Measurements from ENCODE around the gene TFCP2L1.
"Not testable (repeated sequence)": the region's sequence is repeated elsewhere in the genome, so short reads cannot be mapped to it uniquely, and the experiment has no call there.

TFCP2L1 gene, protein sequence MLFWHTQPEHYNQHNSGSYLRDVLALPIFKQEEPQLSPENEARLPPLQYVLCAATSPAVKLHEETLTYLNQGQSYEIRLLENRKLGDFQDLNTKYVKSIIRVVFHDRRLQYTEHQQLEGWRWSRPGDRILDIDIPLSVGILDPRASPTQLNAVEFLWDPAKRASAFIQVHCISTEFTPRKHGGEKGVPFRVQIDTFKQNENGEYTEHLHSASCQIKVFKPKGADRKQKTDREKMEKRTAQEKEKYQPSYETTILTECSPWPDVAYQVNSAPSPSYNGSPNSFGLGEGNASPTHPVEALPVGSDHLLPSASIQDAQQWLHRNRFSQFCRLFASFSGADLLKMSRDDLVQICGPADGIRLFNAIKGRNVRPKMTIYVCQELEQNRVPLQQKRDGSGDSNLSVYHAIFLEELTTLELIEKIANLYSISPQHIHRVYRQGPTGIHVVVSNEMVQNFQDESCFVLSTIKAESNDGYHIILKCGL

DNA sequence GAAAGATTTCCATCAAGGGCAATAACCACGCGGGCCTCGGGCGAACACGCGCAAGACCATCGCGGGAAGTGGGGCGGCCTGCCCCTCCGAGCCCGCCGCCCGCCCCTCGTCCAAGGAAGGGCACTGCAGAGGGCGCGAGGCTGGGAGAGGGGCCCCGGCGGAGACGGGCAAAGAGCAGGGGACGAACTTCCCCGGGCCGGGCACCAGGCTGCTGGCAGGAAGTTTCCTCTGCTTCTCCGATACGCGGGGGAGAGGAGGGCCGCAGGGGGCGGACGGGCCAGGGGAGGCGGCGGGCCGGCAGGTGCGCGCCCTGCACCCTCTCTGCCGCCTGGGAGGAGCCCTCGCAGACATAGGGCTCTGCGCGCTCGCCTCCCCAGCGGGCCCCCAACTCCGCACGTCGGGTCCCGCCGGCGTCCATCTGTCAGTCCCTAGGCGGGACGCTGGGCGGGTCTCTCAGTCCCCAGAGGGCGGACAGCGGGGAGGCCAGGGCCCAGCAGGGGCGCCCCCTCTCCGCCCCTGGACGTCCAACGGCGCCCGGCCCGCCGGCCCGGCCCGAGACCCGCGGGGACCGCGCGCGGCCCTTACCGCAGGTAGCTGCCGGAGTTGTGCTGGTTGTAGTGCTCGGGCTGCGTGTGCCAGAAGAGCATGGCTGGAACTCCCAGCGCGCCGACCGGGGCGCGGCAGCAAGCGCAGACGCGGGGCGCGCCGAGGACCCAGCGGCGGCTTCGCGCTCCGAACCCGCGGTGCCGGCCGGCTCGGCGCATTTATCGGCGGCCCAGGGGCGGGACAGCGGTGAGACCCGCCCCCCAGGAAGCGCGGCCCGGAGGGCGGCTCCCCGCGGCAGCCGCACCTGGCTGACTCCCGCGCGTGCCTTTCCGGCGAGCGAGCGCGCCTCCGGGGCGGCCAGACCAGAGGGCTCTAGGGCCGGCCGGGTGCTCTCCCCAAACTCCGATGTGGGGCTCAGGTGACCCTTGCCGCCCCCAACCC is at the start of gene TFCP2L1:
TSS of gene TFCP2L1 (minus strand) at position 740 of the 987 bp plus-strand sequence. CDS start at position 647, 93 bp downstream.
- DNase-seq = no peak

DNA sequence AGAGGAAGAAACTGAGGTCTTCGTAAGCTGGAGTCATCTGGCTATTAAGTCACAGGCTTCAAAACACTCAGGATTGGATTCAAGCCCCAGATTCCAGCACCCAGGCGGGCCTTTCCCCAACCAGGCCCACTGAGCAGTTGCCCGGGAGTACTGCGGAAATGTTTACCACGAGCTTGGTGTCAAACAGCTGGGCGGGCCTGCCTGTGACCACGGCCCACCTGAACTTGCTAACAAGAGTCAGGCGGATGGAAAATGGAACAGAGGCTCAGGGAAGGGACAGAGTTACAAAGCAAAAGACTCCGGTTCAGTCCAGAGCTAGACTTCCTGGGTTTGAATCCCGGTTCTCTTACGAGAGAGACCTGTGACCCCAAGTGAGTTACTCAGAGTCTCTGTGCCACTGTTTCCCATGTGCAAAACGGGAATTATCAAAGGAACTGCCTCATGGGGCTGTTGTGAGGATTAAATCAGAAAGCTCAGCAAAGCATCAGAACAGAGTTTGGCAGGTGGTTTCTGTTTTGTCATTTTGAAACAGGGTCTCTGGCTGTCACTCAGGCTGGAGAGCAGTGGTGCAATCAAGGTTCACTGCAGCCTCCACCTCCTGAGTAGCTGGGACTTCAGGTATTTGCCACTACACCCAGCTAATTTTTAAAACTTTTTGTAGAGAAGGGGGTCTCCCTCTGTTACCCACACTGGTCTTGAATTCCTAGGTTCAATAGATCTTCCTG is 49.0 kb upstream of the TFCP2L1 start:
- no peak for DNase-seq

- DNase-seq = no peak
These were observed 48.2 kb upstream of the TFCP2L1 start for GRCh38 chr2:121333231-121333630.

DNA sequence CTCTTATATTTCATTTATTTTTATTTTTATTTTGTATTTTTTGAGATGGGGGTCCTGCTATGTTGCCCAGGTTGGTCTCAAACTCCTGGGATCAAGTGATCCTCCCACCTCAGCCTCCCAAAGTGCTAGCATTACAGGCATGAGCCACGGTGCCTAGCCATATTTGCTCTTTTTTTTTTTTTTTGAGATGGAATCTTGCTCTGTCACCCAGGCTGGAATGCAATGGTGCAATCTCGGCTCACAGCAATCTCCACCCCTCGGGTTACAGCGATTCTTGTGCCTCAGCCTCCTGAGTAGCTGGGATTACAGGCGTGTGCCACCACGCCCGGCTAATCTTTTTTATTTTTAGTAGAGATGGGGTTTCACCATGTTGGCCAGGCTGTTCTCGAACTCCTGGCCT is 46.3 kb upstream of the TFCP2L1 start:
- DNase-seq = not testable (repeated sequence)

GRCh38 chr2:121330921-121331320 is 45.9 kb upstream of the TFCP2L1 start:
- no peak for DNase-seq

DNA sequence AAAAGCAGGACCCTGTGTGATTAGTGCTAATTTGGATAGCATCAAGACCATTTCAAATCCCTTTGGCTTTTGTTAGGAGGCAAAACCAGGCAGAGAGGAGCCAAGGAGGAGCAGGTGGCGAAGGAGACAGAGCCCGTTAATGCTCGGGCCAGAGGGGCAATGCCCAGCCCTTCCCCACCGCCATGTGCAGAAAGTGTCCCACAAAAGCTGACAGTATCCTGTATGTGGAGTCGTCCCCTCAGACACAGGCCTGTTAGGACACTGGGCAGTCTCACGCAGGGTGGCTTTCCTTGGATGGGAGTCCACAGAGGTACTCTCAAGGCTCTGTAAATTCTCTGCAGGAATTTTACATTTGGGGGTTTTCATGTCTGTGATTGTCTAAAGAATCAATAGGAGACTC is 44.8 kb upstream of the TFCP2L1 start:
- no peak for DNase-seq

DNA sequence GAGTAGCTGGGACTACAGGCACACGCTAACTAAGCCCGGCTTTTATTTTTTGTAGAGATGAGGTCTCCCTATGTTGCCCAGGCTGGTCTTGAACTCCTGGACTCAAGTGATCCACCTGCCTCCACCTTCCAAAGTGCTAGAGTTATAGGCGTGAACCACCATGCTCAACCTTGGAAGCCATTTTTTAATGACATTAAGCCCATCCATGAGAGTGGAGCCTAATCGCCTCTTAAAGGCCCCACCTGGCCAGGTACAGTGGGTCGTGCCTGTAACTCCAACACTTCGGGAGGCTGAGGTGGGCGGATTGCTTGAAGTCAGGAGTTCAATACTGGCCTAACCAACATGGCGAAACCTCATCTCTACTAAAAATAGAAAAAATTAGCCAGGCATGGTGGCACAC is 41.6 kb upstream of the TFCP2L1 start:
- DNase-seq = no peak

- DNase-seq = no peak
These were observed 39.6 kb upstream of the TFCP2L1 start for GRCh38 chr2:121324601-121325000.

- DNase-seq = no peak
These were observed 36.5 kb upstream of the TFCP2L1 start for GRCh38 chr2:121321476-121321875.

DNA sequence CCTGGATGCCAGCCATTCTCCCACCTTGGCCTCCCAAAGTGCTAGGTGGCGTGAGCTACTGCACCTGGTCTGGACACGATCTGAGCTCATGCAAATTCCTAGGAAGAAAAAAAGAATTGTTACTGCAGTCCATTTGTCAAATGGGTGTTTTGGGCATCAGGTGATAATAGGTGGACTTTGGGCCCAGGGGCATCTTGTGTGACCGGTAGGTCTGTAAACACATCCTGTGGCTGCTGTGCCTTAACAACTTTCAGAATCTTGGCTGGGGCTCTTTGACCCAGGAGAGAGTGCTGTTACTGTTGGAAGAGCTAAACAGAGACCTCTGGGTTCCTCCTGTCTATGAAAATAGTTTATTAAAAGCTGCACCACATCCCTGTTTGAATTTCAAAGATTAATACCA is 34.9 kb upstream of the TFCP2L1 start:
- no peak for DNase-seq

GRCh38 chr2:121316986-121317385 is 32.0 kb upstream of the TFCP2L1 start:
- no peak for DNase-seq

DNA sequence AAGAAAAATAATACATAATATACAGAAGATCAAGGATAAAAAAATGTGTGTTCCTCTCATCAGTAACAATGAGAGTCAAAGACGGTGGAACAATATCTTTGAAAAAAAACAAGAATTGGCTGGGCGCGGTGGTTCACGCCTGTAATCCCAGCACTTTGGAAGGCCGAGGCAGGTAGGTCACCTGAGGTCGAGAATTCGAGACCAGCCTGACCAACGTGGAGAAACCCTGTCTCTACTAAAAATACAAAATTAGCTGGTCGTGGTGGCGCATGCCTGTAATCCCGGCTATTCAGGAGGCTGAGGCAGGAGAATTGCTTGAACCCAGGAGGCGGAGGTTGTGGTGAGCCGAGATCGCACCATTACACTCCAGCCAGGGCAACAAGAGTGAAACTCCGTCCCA is 28.7 kb upstream of the TFCP2L1 start:
- DNase-seq = not testable (repeated sequence)

GRCh38 chr2:121309801-121310200 is 24.8 kb upstream of the TFCP2L1 start:
- DNase-seq = no peak

- no peak for DNase-seq
These were observed 24.3 kb upstream of the TFCP2L1 start for GRCh38 chr2:121309323-121309722.

DNA sequence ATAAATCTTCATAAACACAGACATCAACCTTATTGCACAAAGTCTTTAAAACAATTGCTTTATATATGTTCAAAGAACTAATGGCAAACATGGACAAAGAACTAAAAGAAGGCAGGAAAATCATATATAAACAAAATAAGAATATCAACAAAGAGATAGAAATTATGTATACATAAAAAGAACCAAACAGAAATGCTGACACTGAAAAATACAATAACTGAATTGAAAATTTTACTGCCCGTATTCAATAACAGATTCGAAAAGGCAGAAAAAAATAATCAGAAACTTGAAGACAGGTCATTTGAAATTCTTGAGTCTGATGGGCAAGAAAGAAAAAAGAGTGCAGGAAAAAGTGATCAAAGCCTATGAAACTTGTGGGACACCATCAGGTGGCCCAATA is 22.0 kb upstream of the TFCP2L1 start:
- DNase-seq = no peak

- DNase-seq = no peak
These were observed 19.9 kb upstream of the TFCP2L1 start for GRCh38 chr2:121304941-121305340.

DNA sequence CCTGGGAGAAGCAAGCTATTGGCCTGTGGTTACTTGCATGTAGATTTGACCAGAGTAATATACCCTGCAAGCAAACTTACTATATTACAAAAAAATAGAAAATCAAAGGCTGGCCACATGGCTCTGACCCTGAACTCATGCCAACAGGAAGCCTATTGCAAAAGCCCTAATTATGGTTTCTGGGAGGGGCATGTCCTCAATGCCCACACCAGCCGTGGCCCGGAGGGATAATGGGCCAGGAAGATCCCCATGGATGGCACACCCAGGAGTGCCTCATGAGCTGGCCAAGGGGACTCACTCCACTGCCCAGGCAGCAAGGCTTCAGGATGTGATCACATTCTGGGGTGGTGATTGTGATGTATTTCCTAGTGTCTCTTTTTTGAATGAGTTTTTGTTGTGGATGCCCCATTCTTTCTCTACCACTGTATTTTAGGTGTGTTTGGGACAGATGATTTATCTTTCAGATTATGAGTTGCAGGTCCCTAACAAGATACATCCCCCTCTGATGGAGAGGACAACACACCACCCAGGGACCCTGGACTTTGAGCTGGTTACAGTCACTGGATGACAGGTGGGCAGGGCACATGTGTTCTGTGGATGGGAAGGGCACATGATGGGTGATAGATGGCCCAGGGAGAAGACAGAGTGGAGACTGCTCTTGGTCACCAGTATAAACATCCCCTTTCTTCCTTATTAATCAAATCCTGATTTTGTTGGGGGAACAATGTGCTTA is 18.7 kb upstream of the TFCP2L1 start:
- DNase-seq = no peak

DNA sequence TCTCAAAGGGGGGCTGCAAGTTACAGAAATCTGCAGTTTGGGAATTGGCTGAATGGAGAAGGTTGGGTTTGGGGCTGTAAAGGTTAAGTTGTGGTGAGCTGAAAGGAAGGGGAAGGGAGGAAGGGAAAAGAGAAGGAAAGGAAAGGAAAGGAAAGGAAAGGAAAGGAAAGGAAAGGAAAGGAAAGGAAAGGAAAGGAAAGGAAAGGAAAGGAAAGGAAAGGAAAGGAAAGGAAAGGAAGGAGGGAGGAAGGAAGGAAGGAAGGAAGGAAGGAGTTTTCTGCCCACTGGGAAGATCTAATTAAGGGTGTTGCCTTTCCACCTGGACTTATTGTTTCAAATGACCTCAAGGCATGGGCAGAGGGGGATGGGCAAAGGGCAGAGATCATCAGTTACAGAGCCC is 16.2 kb upstream of the TFCP2L1 start:
- DNase-seq = not testable (repeated sequence)

- no peak for DNase-seq
These were observed 13.5 kb upstream of the TFCP2L1 start for GRCh38 chr2:121298476-121298875.

GRCh38 chr2:121297866-121298265 is 12.9 kb upstream of the TFCP2L1 start:
- DNase-seq = not testable (repeated sequence)

GRCh38 chr2:121297217-121297830 is 12.3 kb upstream of the TFCP2L1 start:
- no peak for DNase-seq

Measured in NCI-H1417 treated with DMSO at 0.1 percent for 48 hours (cell line).